Mucosa of descending colon (tissue), 3 donors: ENCODE measurements around the gene SLC47A1. TPM values are rescaled to one million over a fixed set of nuclear protein-coding genes. Genes with fewer than 3 reads are reported as not detected.

Experiments used
- ATAC-seq: fragments of 200-7000 bp; cut with Tn5 transposase; one replicate; pipeline ENCODE4 v1.9.1; 2020; ENCODE audit warnings: mild to moderate bottlenecking, moderate library complexity
- DNase-seq, 3 donors: peaks; one replicate each; pipeline ENCODE4 v3.0.0-alpha.2; 2020
- H3K36me3 ChIP-seq: fragments of 200-600 bp; one replicate; pipeline ENCODE4 v1.8.0; 2021; ENCODE audit warnings: low read depth, mild to moderate bottlenecking
- H3K4me1 ChIP-seq: fragments of 200-600 bp; one replicate; pipeline ENCODE4 v1.8.0; 2021; ENCODE audit warnings: low read depth, mild to moderate bottlenecking
- H3K4me3 ChIP-seq: fragments of 200-600 bp; one replicate; pipeline ENCODE4 v1.8.0; 2021; ENCODE audit warnings: mild to moderate bottlenecking
- H3K9me3 ChIP-seq: fragments of 200-600 bp; one replicate; pipeline ENCODE4 v1.8.0; 2021; ENCODE audit warnings: mild to moderate bottlenecking
- CTCF ChIP-seq: fragments of 200-600 bp; IDR thresholded peaks from one replicate; pipeline ENCODE4 v1.8.0; 2022; ENCODE audit warnings: antibody characterized with exemption, mild to moderate bottlenecking
- intact Hi-C, 2 donors: fragments of 100-400 bp; cut with DNase I in 1 of 2; cut with micrococcal nuclease in 1 of 2; formaldehyde crosslinking; loops; one replicate each; pipeline versions ENCODE4 v1.11.0 to v1.11.1; 2022; cut with DNase I, micrococcal nuclease
- total RNA-seq, 3 donors: library from RNA; stranded (reverse); fragmentation: NEBNext Ultra II Directional in 2 of 3; extraction: Animal tissue kit (Norgen Biotek cat#: 25700) in 2 of 3; gene quantifications; one replicate each; pipeline versions ENCODE4 v1.2.1 to v1.2.4, GENCODE V29; 2021 to 2023
- donor health status: DM: no; HTN: no; CAD: no; lungs with moderate emphysema.
- donor health status: DM: no; HTN: no; CAD: no.
- donor health status: DM: no; HTN: yes; CAD: no.

SLC47A1 gene
- total RNA-seq, 3 donors from 2014 or later: 1.0 to 2.9 (median 2.3) TPM

- H3K36me3 ChIP-seq: no peaks in the 10 kb centered on the region
- ATAC-seq (no peak), DNase-seq (no peak)
- no peak overlapping the region for H3K4me3 ChIP-seq
- H3K4me1 ChIP-seq: no peaks in the 10 kb centered on the region
- intact Hi-C loops: no loop called here
- H3K9me3 ChIP-seq: no peaks in the 10 kb centered on the region
- TF ChIP-seq CTCF: no peak
Measured at GRCh38 chr17:19592316-19592715, 58.7 kb downstream of the SLC47A1 start.

- Histone ChIP-seq H3K4me3 (no peak overlapping the region), H3K36me3 (no peaks in the 10 kb centered on the region), H3K9me3 (no peaks in the 10 kb centered on the region), H3K4me1 (no peaks in the 10 kb centered on the region)
- DNase-seq (no peak), ATAC-seq (no peak)
- intact Hi-C loops: no loop called here
- no peak for TF ChIP-seq CTCF
Measured at GRCh38 chr17:19596869-19597268, 63.2 kb downstream of the SLC47A1 start.

GRCh38 chr17:19610311-19610710, 76.7 kb downstream of the SLC47A1 start:
- Histone ChIP-seq H3K9me3 (no peaks in the 10 kb centered on the region), H3K36me3 (no peaks in the 10 kb centered on the region), H3K4me1 (no peaks in the 10 kb centered on the region), H3K4me3 (no peak overlapping the region)
- DNase-seq (no peak), ATAC-seq (no peak)
- no peak for TF ChIP-seq CTCF
- intact Hi-C loops: no loop called here

GRCh38 chr17:19610879-19611278, 77.2 kb downstream of the SLC47A1 start:
- intact Hi-C loops: no loop called here
- H3K9me3 ChIP-seq: no peaks in the 10 kb centered on the region
- no peak for DNase-seq
- H3K4me1 ChIP-seq: no peaks in the 10 kb centered on the region
- no peak for TF ChIP-seq CTCF
- no peak overlapping the region for H3K4me3 ChIP-seq
- ATAC-seq: no peak
- no peaks in the 10 kb centered on the region for H3K36me3 ChIP-seq

GRCh38 chr17:19613979-19614378, 80.3 kb downstream of the SLC47A1 start:
- intact Hi-C loops: no loop called here
- ATAC-seq: no peak
- no peaks in the 10 kb centered on the region for H3K4me1 ChIP-seq
- TF ChIP-seq CTCF: no peak
- H3K4me3 ChIP-seq: no peak overlapping the region
- no peaks in the 10 kb centered on the region for H3K36me3 ChIP-seq
- DNase-seq: no peak
- H3K9me3 ChIP-seq: peaks cover 15% of the 10 kb centered on the region

GRCh38 chr17:19614900-19615299, 81.2 kb downstream of the SLC47A1 start:
- Histone ChIP-seq H3K4me1 (no peaks in the 10 kb centered on the region), H3K4me3 (no peak overlapping the region), H3K36me3 (no peaks in the 10 kb centered on the region), H3K9me3 (peaks cover 24% of the 10 kb centered on the region)
- ATAC-seq: no peak
- no peak for TF ChIP-seq CTCF
- intact Hi-C loops: no loop called here
- DNase-seq: no peak
